Subcutaneous adipose tissue (tissue), 4 donors: ENCODE measurements around the gene HEG1. TPM values are rescaled to one million over a fixed set of nuclear protein-coding genes. Genes with fewer than 3 reads are reported as not detected.

Source experiments
- total RNA-seq, 4 donors: library from RNA; depleted of rRNA; stranded (reverse); fragments of >200 nt; gene quantifications; one replicate each; pipeline ENCODE4 v1.1.0, GENCODE V29; 2016
- TF ChIP-seq, protein P1 (sequence below): fragments of 450-650 bp; IDR thresholded peaks from one replicate; pipeline ENCODE4 v1.5.1; 2016; ENCODE audit warnings: low read depth, mild to moderate bottlenecking, control low read depth, antibody characterized with exemption, moderate library complexity

HEG1 gene
- total RNA-seq, 4 donors from 2014 or later, result 26.7 to 72.5 (median 36.2) TPM

DNA sequence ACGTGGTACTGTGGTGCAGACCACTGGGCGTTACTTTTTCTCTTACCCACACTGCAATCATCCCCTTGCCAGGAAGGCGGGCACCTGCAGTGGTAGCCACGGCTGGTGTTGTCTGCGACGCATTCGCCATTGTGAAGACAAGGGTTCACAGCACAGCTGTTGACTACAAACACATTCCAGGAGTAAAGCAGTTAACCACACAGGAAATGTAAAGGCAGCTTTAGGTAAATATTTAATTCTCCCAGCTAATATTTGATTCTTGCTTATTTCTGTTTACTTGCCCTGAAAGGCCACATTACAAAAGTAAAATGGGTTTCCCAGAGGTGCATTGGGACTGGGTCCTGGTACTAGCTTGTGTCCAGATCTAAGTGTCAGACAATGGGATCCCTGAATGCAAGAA, 45.4 kb downstream of the HEG1 start:
- TF ChIP-seq, protein P1, sequence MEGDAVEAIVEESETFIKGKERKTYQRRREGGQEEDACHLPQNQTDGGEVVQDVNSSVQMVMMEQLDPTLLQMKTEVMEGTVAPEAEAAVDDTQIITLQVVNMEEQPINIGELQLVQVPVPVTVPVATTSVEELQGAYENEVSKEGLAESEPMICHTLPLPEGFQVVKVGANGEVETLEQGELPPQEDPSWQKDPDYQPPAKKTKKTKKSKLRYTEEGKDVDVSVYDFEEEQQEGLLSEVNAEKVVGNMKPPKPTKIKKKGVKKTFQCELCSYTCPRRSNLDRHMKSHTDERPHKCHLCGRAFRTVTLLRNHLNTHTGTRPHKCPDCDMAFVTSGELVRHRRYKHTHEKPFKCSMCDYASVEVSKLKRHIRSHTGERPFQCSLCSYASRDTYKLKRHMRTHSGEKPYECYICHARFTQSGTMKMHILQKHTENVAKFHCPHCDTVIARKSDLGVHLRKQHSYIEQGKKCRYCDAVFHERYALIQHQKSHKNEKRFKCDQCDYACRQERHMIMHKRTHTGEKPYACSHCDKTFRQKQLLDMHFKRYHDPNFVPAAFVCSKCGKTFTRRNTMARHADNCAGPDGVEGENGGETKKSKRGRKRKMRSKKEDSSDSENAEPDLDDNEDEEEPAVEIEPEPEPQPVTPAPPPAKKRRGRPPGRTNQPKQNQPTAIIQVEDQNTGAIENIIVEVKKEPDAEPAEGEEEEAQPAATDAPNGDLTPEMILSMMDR, result no peak

DNA sequence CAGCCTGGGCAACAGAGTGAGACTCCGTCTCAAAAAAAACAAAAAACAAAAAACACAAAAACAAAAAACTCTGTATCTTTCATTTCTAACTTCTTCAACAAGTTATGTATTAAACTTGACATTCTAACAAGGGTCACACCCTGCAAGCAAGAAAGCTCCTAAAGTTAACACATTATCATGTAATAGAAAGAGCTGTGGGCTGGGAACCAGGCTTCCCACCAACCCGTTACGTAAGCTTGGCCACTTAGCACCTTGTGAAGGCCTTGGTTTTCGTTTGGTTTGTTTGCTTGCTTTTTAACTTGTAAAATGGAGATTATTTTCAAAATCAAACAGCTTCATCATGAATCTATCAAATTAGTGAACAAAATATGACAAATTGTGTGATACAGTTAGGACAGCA, 47.0 kb downstream of the HEG1 start:
- TF ChIP-seq, protein P1, result no peak

DNA sequence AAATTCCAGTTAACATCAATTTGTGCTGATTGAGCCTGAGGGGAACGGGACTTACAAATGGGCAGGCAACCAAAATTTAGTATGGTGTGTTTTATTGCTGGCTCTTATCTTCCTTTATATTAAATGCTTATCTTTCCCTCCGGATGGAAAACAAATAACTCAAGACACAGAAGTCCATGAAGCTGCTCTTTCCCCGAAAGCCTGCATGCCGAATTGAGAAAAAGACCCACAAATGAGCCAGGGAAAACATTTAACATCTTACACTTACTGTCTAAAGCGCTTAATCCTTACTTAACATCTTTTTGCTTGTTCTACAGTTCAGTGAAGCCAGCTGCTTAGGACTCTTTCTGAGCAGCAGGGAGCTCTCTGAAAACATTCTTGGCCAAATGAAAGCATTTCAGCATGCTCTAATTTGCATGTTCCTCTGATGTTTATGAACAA, 49.5 kb downstream of the HEG1 start:
- TF ChIP-seq, protein P1, result no peak

DNA sequence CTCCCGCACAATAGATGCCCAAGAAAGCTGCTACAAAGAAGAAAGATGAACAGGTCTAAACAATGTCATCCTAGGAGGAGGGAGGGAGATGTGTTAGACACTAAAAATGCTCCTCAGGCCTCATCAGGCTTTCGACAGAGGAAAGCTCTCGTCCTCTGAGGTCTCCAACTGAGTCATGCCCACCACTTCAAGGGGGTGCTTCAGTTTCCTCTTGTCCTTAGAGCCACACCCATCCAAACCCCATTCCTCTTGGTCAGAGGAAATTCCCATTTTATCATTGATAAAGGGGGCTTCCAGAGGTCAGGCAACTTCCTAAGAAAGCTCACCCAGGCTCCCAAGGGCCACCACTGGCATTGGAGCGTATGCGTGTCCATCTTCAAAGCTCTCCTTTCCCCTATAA, 50.1 kb downstream of the HEG1 start:
- TF ChIP-seq, protein P1, result no peak

DNA sequence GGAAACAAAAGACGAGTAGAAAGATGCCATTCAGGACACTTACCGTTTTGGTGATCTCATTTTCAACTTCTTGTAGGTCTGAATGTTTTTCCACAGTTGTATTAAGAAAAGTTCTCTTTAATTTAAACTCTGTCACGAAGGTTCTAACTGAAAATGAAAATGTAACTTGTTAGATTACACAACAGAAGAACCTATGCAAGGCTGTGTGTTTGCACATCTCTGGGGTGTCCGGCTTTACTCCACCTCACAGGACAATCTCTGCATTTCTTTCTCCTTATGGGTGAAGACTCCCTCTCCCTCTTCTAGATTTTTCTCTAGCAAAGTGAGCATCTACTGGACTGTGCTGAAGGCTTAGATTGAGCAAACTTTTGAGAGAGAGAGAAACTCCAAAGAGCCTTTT, 50.6 kb downstream of the HEG1 start:
- TF ChIP-seq, protein P1, result no peak

DNA sequence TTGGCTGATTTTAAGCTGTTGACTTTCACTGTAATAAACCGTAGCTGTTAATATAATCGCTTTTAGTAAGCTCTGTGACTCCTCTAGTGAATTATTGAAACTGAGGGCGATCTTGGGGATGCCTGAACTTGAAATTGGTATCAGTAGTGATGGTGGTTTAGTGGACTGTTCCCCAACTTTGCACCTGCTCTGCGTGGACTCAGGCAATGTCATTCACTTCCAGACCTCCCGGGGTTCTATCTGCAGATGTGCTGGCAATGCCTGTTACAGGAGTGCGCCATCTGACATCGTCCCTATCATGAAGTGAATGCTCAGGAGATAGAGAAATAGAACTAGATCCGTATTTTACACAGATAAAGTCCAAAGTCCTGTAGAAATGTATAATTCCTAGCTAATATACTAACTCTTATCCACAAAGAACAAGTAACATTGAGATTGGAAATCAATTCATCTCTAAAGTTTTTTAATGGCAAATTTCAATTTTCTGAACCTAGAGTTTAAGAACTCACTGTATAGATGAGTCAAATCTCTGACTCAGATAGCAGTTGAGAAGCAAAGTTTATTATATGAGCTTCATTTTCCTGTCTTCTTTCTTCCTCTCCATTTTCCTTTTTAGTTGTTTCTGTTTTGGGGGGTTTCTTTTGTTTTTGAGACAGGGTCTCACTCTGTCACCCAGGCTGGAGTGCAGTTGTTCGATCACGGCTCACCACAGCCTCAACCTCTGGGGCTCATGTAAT, 51.8 kb downstream of the HEG1 start:
- TF ChIP-seq, protein P1, result no peak

DNA sequence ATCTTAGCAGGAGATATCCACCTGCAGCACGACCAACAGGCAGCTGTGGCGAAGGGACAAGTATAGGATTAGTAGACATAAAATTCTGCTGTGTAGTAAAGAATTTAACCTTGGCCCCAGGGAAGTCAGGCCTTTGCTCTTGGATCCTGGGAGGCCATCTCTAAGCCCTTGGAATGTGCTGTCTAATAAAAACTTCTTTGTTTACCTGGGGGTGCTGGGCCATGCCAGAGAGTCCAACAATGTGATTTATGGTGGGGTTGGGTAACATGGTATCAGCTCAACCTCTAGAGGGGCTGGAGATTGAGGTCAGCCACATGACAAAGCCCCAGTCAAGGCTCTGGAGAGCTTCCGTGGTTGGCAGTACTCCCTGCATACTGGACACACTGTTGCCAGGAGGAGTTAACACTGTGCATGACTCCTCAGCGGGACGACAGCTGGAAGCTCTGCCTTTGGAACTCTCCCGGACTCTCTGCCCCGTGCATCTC, 52.4 kb downstream of the HEG1 start:
- TF ChIP-seq, protein P1, result no peak
